ENCODE results near the gene CD6. TPM values are rescaled to one million over a fixed set of nuclear protein-coding genes. Genes with fewer than 3 reads are reported as not detected.

CD6 gene
- total RNA-seq, 3 donors from 2014 or later: 2.3 to 4.3 (median 2.8) TPM

- no peak overlapping the region for H3K4me3 ChIP-seq
- DNase-seq (no peak), ATAC-seq (no peak)
- no peak for TF ChIP-seq CTCF (IDR thresholded peaks at IDR 0.05)
- intact Hi-C loops (cut with DNase I, micrococcal nuclease): no loop called here
- no peaks in the 10 kb centered on the region for H3K9me3 ChIP-seq
- peaks cover 3% of the 10 kb centered on the region for H3K4me1 ChIP-seq (ENCODE audit: low read depth)
- no peaks in the 10 kb centered on the region for H3K36me3 ChIP-seq (ENCODE audit: low read depth)
These were observed 51.0 kb downstream of the CD6 start for GRCh38 chr11:61022311-61023085.

GRCh38 chr11:61023086-61023965, 51.8 kb downstream of the CD6 start:
- no peak for ATAC-seq
- no peak for TF ChIP-seq CTCF (IDR thresholded peaks at IDR 0.05)
- no peaks in the 10 kb centered on the region for H3K36me3 ChIP-seq (ENCODE audit: low read depth)
- H3K4me1 ChIP-seq (ENCODE audit: low read depth): peaks cover 3% of the 10 kb centered on the region
- intact Hi-C loops (cut with DNase I, micrococcal nuclease): no loop called here
- DNase-seq: peak in 1 of 3 donors; percentile 23
- H3K4me3 ChIP-seq: no peak overlapping the region
- no peaks in the 10 kb centered on the region for H3K9me3 ChIP-seq

GRCh38 chr11:61023966-61024295, 52.5 kb downstream of the CD6 start:
- no peak for TF ChIP-seq CTCF (IDR thresholded peaks at IDR 0.05)
- intact Hi-C loops (cut with DNase I, micrococcal nuclease): no loop called here
- no peak overlapping the region for H3K4me3 ChIP-seq
- H3K4me1 ChIP-seq (ENCODE audit: low read depth): peaks cover 5% of the 10 kb centered on the region
- H3K36me3 ChIP-seq (ENCODE audit: low read depth): no peaks in the 10 kb centered on the region
- no peak for ATAC-seq
- no peak for DNase-seq
- H3K9me3 ChIP-seq: no peaks in the 10 kb centered on the region

- H3K4me3 ChIP-seq: no peak overlapping the region
- DNase-seq (no peak), ATAC-seq (no peak)
- peaks cover 5% of the 10 kb centered on the region for H3K4me1 ChIP-seq (ENCODE audit: low read depth)
- intact Hi-C loops (cut with DNase I, micrococcal nuclease): no loop called here
- no peaks in the 10 kb centered on the region for H3K36me3 ChIP-seq (ENCODE audit: low read depth)
- H3K9me3 ChIP-seq: no peaks in the 10 kb centered on the region
- no peak for TF ChIP-seq CTCF (IDR thresholded peaks at IDR 0.05)
These were observed 53.7 kb downstream of the CD6 start for GRCh38 chr11:61024938-61025820.

- H3K9me3 ChIP-seq: no peaks in the 10 kb centered on the region
- no peak overlapping the region for H3K4me3 ChIP-seq
- no peak for TF ChIP-seq CTCF (IDR thresholded peaks at IDR 0.05)
- H3K36me3 ChIP-seq (ENCODE audit: low read depth): no peaks in the 10 kb centered on the region
- no peak for DNase-seq
- intact Hi-C loops (cut with DNase I, micrococcal nuclease): no loop called here
- peaks cover 5% of the 10 kb centered on the region for H3K4me1 ChIP-seq (ENCODE audit: low read depth)
- ATAC-seq: peak; percentile 6
These were observed 54.3 kb downstream of the CD6 start for GRCh38 chr11:61025821-61026120.
